Measurements from ENCODE around the gene RAPGEF5.

DNA sequence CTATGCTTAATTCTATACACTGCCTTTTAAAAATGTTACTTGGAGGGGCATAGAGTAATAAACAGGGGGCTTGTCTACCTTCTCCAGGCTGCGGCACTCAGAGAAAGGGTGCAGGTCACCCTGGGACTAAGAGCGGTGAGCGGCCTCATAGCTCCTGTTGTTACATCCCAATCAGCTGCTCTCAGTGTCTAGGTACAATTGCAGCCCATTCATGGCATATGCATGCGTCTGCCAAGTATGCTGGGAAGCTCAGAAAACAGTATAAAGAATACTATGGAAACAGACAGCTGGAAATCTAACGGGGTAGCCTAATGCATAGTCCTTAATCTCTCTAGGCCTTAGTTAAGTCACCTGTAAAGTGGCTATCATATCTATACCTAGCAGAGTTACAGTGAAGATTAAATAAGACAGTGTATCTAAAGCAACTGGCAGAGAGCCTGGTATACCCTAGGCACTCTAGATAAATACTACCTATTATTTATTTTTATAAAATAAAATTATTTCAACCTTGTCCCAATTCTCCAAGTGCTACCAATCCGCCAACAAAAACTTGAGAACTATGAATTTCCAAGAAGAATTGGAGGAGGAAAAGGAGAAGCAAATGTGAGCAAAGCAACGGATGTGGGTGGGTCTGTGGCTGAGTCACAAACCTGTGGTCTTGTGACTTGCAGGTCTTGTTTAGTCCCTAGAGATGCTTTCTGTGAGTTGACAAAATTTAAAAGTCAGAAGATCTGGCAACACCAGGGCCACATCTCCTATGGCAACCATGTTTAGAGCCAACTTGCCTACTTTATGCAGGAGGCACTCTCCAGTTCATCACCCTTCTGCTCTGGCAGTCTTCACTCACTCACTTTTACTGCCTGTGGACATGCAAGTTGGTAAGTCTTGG, 183.0 kb downstream of the RAPGEF5 start:
- no peak for TF ChIP-seq ZNF274 (IDR thresholded peaks at IDR 0.05; ENCODE audit: insufficient read depth, insufficient read length)
- TF ChIP-seq, protein P1, sequence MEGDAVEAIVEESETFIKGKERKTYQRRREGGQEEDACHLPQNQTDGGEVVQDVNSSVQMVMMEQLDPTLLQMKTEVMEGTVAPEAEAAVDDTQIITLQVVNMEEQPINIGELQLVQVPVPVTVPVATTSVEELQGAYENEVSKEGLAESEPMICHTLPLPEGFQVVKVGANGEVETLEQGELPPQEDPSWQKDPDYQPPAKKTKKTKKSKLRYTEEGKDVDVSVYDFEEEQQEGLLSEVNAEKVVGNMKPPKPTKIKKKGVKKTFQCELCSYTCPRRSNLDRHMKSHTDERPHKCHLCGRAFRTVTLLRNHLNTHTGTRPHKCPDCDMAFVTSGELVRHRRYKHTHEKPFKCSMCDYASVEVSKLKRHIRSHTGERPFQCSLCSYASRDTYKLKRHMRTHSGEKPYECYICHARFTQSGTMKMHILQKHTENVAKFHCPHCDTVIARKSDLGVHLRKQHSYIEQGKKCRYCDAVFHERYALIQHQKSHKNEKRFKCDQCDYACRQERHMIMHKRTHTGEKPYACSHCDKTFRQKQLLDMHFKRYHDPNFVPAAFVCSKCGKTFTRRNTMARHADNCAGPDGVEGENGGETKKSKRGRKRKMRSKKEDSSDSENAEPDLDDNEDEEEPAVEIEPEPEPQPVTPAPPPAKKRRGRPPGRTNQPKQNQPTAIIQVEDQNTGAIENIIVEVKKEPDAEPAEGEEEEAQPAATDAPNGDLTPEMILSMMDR (IDR thresholded peaks at IDR 0.05 in 2 of 3, conservative IDR thresholded peaks at IDR 0.05 in 1 of 3; ENCODE audit: control insufficient read depth in 2 of 3, extremely low read depth in 1 of 3, insufficient read depth in 1 of 3, low read depth in 3 of 3, low read length in 3 of 3), result no peak
- TF ChIP-seq ZNF24 (IDR thresholded peaks at IDR 0.05), result no peak
- no peak for TF ChIP-seq CEBPB (IDR thresholded peaks at IDR 0.05; ENCODE audit: borderline replicate concordance in 1 of 2, low read depth in 2 of 2, low read length in 2 of 2)
- 0 out of 2 replicates have a peak, but pooled peaks have one; percentile 38 for TF ChIP-seq IKZF1 (conservative IDR thresholded peaks at IDR 0.05)
- no peak for TF ChIP-seq GATAD2B (conservative IDR thresholded peaks at IDR 0.05; ENCODE audit: low read depth)
- TF ChIP-seq CBX3 (IDR thresholded peaks at IDR 0.05; ENCODE audit: borderline replicate concordance, low read depth), result no peak

All from GM12878 (cell line).